GM18498 (cell line): ENCODE data around the gene ECD.

Experiments
- ATAC-seq: cut with Tn5 transposase; IDR thresholded peaks from one replicate; pipeline ENCODE4 v1.9.1; 2021; ENCODE audit warnings: mild to moderate bottlenecking, moderate library complexity; ENCODE audit not compliant: unreplicated experiment

The ECD gene

DNA sequence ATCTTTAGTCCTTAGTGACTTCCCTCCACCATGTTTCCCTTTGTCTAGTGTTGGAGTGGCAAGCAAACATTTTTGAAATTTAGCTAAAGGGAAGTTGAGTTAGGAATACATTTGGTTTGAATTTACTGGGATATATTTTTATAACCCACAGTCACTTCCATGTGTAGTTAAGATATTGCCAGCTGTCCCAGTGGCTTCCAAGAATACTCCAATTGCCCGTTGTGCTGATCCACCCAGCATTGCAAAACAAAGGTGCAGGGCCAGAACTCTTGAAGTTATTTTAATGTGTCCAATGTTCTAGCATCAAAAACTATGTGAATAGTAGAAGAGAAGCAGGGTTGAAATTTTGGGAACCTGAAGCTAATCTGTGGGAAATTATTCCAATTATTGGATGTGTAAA lies 68.7 kb downstream of the ECD start:
- no peak for ATAC-seq

DNA sequence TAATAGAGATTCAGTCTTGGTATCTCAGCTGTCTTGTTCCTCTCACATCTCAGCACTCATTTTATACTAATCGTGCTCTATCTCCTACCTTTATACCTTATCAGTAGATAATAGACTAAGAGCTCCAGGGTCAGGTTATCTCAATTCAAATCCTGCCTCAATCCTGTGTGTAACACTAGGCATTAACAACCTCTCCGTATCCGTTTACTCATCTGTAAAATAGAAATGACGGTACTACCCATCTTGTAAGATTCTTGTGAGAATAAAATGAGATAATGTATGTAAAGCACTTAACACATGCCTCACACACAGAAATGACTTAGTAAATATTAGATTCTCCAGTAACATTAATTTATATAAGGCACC lies 70.5 kb downstream of the ECD start:
- ATAC-seq = no peak

DNA sequence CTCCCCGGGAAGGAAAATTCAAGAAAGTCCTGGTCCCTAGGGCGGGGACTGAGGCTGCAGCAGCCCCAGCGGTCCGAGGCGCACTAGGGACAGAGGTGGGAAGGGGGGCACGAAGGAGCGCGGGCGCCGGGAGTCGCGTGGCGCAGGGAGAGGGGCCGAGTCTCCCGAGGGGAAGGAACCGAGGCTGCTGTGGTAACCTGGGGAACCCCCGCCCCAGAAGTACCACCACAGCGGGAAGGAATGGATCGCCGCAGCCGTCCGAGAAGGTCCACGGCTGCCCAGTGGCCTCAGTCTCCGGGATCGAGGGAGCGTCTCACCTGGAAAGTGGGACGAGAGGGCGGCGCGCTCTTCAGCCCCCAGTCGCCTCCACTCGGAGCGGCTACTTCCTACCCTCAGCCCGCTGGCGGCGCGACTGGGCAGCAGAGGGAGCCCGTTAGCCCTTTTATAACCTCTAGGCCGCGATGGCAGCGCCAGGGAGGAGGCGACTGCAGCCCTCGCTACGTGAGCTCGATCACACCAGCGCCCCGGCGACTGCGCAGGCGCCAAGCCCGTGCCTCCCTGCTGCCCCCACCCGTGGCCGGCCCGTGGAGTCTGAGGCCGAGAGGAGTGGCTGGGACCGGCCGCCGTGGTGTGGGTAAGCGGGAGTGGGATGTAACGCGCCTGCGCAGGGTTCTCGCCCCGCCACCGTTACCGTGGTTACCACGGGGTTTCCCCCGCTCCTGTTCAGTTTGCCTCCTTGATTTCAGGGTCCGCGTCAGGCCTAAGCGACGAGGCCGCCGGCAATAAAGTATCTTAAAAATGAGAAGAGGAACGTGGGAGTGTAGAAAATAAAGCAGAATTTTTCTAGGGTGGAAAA lies 71.1 kb downstream of the ECD start, which contains the start of gene P4HA1:
P4HA1 (minus strand) TSS at position 418 of the 856 bp plus-strand sequence. CDS start 21,983 bp downstream, outside the sequence.
- peak; percentile 90 for ATAC-seq

DNA sequence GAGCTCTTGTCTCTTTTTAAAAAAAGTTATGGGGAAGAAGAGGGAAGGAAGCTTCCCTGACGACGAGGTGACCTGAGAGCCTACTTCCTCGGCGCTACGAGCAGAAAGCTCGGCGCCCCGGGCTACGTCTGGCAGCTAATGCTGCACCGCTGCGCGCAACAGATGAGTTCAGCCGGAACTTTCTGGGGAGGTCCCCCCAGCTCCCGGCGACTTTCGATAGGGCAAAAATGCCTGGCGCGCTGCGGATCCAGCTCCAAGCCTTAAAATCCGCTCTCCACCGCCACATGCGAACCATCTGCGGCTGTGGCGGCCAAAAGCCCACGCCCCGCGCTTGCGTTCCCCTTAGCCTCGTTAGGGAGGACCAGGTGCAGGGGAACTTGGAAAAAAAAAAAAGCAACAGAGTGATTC lies 71.8 kb downstream of the ECD start:
- peak; percentile 32 for ATAC-seq

DNA sequence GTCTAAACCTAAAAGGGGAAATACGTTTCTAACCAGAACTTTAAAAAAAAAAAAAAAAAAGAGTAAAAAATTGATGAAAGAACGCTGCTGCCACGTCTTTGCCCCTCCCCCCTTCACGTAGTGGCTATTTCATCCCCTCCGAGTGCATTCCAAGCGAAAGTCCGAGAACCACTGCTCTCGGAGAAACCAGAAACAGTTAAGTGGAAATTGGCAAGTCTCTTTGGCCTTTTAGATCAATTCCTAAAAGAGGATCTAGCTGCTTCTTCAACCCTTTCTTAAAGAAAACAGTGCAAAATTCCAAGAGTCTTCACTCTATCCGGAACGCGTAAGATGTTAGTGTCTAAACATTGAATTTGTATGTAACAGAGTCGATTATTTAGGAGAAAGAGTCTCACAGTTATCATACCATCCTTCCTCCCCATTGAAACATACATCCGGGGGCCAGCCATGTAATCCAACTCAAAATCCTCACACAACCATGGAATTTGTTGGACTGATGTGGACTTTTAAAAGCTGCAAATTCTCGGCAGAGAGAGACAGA lies 72.3 kb downstream of the ECD start:
- no peak for ATAC-seq

DNA sequence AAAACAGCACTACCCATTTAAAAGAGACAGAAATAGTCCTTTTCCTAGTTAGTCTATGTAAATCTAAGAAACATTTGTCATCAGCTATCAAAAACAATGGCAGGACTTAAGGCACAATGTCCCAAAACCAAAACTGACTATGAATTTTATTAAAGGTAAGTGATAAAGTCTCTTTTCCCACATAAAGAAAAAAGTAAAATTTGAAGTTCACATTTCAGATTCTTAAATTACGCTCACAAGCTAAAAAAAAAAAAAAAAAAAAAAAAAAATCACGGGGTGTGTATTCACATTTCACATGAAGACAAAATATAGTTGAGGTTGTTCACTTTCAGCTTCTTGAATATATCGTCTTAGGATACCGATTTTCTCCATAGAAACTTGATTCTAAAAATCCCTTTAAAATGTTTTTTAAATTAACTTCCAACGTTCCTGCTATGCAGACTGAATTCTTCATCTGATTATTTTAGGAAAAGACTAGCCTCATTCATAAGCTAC lies 72.8 kb downstream of the ECD start:
- ATAC-seq = no peak

DNA sequence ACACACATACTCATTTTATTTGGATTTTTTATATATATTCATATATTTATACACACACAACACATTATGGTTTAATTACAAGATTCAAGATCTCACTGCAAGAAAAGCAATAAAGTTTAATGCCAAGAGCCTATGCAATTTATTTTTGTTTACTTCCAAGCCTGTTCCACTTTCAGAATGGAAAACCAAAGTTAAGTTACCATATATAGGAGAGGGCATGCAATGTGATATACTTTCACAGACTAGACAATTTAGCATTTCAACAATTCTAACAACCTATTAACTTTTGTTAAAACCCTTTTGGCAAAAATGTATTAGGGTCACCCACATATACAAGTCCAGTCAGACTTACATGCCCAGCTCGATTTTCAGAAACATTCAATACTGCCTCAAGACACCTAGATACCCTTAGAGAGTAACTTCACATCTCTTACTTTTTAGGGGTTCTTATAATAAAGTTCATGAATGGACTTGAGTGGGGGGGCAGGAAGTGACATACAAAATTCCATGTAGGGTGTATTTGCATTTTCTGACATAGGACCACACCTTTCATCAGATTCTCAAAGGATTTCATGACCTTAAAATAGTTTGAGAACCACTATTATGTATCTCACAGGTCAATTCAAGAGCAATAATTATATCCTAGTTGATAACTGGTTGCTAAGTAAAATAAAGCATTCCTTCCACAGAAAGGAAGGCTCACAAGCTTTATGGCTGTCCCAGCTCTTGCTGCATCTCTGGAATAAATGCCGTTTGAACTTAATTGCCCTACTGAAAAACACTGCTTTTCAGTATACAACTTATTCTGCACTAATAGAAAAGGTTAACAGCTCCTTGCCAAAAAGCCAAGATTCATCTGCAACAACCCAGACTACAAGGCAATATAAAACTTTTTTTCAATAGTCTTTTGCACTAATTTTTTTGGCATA lies 73.6 kb downstream of the ECD start:
- no peak for ATAC-seq

DNA sequence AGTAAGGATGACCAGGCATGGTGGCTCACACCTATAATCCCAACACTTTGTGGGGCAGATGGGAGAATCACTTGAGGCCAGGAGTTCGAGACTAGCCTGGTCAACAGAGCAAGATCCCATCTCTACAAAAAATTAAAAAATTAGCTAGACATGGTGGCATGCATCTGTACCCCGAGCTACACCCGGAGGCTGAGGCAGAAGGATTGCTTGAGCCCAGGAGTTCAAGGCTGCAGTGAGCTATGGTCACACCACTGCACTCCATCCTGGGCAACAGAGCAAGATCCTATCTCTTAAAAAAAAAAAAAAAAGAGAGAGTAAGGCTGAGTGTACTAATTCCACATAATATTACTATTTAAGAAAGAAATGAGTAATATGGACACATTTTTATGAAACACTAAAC lies 75.0 kb downstream of the ECD start:
- no peak for ATAC-seq

DNA sequence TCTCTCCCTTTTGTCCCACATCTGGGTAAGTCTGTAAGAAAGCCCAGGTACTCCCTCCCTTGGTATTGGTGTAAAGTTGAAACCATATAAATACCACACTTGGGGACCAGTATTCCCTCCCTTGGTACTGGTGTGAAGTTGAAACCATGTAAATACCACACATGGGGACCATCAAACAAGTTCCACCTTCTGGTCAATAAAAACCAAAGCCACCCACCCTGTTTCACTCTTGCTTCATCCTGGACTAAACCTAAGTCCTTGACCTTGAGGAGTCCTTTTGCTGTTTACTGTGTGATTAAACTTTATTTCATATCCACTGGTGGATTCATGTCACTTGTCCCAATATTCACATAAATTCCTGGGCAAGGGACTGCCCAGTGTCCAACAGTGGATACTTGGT lies 79.5 kb downstream of the ECD start:
- no peak for ATAC-seq

DNA sequence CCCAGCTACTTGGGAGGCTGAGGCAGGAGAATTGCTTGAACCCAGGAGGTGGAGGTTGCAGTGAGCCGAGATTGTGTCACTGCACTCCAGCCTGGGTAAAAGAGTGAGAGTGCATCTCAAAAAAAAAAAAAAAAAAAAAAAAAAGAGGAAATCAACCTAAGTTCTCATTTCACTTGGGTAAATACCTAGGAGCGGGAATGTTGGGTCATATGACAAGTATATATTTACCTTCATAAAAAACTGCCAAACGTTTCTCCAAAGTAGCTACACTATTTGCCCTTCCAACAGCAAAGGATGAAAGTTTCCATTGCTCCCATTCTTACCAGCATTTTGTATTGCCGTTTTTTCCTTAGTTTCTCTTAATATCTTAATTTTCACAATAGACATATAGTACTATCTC lies 81.0 kb downstream of the ECD start:
- no peak for ATAC-seq

DNA sequence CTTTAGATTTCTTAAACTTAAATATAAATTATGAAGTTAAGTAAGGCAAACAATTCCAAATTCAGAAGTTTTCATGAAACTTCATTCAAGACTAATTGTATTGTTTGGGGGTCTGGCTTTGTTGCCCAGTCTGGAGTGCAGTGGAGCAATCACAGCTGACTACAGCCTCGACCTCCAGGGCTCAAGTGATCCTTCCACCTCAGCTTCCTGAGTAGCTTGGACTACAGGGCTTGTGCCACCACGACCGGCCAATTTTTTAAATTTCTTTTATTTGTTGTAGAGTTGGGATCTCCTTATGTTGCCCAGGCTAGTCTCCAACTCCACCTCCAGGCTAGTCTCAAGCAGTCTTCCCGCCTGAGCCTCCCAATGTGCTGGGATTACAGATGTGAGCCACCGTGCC lies 83.6 kb downstream of the ECD start:
- ATAC-seq = no peak
